Cardiac septum (tissue), 1 donor: ENCODE data around the gene TFAP2B. TPM values are rescaled to one million over a fixed set of nuclear protein-coding genes. Genes with fewer than 3 reads are reported as not detected.

Source experiments
- DNase-seq: peaks from one replicate; pipeline ENCODE4 v3.0.0-alpha.2; 2020; ENCODE audit warnings: low spot score
- intact Hi-C: fragments of 100-400 bp; cut with DNase I; formaldehyde crosslinking; loops from one replicate; pipeline ENCODE4 v1.14.0; 2022
- long read RNA-seq: library from polyadenylated mRNA; unstranded; transcript quantifications from one replicate; pipeline ENCODE4 v2.0.0, GENCODE V29; 2021
- total RNA-seq: library from RNA; stranded (reverse); fragmentation: NEBNext Ultra II Directional; extraction: Animal tissue kit (Norgen Biotek cat#: 25700); gene quantifications from one replicate; pipeline ENCODE4 v1.2.1, GENCODE V29; 2021
- donor health status: DM: no; HTN: no; CAD: no.

Gene TFAP2B
- not detected for total RNA-seq
- long read RNA-seq, result 0 reads

- no peak for DNase-seq
- intact Hi-C loops, result loop anchor here (10.0 kb wide), 2 partner anchors 1136 to 1206 kb away; no protein-coding TSS in a partner anchor
These were observed at the start of gene TFAP2B for GRCh38 chr6:50818673-50819072. Gene TFAP2B, plus strand, starts transcription at chr6:50818871. Its CDS starts 21 bp downstream, at chr6:50818892.

- intact Hi-C loops, result no loop called here
- DNase-seq, result no peak
These were observed 40.0 kb upstream of the TFAP2B start for GRCh38 chr6:50778696-50779095.

GRCh38 chr6:50780382-50780781, 38.3 kb upstream of the TFAP2B start:
- DNase-seq, result no peak
- intact Hi-C loops, result no loop called here

GRCh38 chr6:50785921-50786320, 32.8 kb upstream of the TFAP2B start:
- no peak for DNase-seq
- intact Hi-C loops, result no loop called here

GRCh38 chr6:50791900-50792508, 26.7 kb upstream of the TFAP2B start:
- intact Hi-C loops, result no loop called here
- no peak for DNase-seq

GRCh38 chr6:50792771-50793170, 25.9 kb upstream of the TFAP2B start:
- DNase-seq, result no peak
- intact Hi-C loops, result no loop called here

- intact Hi-C loops, result no loop called here
- no peak for DNase-seq
These were observed 23.1 kb upstream of the TFAP2B start for GRCh38 chr6:50795574-50795973.

- no peak for DNase-seq
- intact Hi-C loops, result no loop called here
These were observed 14.4 kb upstream of the TFAP2B start for GRCh38 chr6:50804283-50804682.

- intact Hi-C loops, result no loop called here
- DNase-seq, result no peak
These were observed 11.6 kb upstream of the TFAP2B start for GRCh38 chr6:50807035-50807434.

- intact Hi-C loops, result loop anchor here (10.0 kb wide), 2 partner anchors 1139 to 1209 kb away; no protein-coding TSS in a partner anchor
- no peak for DNase-seq
These were observed 3.1 kb upstream of the TFAP2B start for GRCh38 chr6:50815436-50816114.

- intact Hi-C loops, result loop anchor here (10.0 kb wide), 2 partner anchors 1139 to 1209 kb away; no protein-coding TSS in a partner anchor
- DNase-seq, result no peak
These were observed 2.5 kb upstream of the TFAP2B start for GRCh38 chr6:50816115-50816675.

GRCh38 chr6:50816947-50817645, 1.6 kb upstream of the TFAP2B start:
- intact Hi-C loops, result loop anchor here (10.0 kb wide), 2 partner anchors 1138 to 1208 kb away; no protein-coding TSS in a partner anchor
- no peak for DNase-seq

GRCh38 chr6:50817646-50817950, 1.1 kb upstream of the TFAP2B start:
- intact Hi-C loops, result loop anchor here (10.0 kb wide), 2 partner anchors 1137 to 1207 kb away; no protein-coding TSS in a partner anchor
- DNase-seq, result no peak

GRCh38 chr6:50818020-50818419, 651 bp upstream of the TFAP2B start:
- intact Hi-C loops, result loop anchor here (10.0 kb wide), 2 partner anchors 1137 to 1207 kb away; no protein-coding TSS in a partner anchor
- no peak for DNase-seq

GRCh38 chr6:50819466-50819903, 814 bp downstream of the TFAP2B start:
- no peak for DNase-seq
- intact Hi-C loops, result loop anchor here (10.0 kb wide), 2 partner anchors 1135 to 1205 kb away; no protein-coding TSS in a partner anchor

GRCh38 chr6:50819904-50820868, 1.5 kb downstream of the TFAP2B start:
- DNase-seq, result no peak
- intact Hi-C loops, result loop anchor here (10.0 kb wide), 2 partner anchors 1135 to 1205 kb away; no protein-coding TSS in a partner anchor

GRCh38 chr6:50820869-50821264, 2.2 kb downstream of the TFAP2B start:
- intact Hi-C loops, result no loop called here
- no peak for DNase-seq

GRCh38 chr6:50821441-50822077, 2.9 kb downstream of the TFAP2B start:
- intact Hi-C loops, result no loop called here

More at GRCh38 chr6:50821441-50822077, 2.9 kb downstream of the TFAP2B start:
- no peak for DNase-seq
